Activated effector memory CD4-positive, alpha-beta T cell treated with Interleukin-2 at 50 U/mL for 16 hours (primary cell): ENCODE data around the gene CCDC13.
"Not testable (repeated sequence)": the region's sequence is repeated elsewhere in the genome, so short reads cannot be mapped to it uniquely, and the experiment has no call there.

Experiments used
- DNase-seq: peaks from one replicate; pipeline ENCODE4 v3.0.0-alpha.2; 2020

Gene CCDC13

DNA sequence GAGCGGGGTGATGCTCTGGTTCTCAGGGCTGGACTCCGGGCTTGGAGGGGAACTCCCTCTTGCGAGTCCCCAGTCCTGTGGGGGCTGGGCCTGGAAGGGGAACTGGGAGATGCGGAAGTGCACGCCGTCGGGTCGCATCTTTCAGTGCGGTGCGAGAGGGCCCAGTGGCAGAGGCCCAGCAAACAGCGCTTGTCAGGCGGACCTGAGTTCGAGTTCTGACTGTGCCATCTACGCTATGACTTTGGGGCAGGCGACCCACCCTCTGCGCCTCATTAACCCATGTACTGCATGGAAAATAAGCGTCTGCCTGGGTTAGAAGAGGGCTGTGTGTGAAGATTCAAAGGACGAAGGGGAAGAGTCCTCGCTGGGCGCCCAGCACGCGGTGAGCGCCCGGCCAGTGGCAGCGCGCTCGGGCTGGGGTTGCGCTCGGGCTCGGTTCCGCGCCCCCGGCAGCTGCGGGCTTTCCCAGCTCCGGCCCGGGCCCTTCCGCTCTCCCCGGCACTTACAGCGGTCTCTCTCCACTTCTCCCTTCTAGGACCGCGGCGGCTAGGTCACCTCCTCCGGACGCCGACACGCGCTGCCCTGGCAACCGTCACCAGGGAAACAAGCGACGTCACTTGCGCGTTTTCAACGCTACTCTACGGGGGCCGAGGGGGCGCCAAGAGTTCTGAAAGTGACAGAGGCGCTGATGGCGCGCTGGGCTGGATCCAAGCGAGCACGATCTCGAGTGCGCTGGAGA, at the start of gene CCDC13:
Gene CCDC13 (minus strand): TSS at position 584 of the 739 bp plus-strand sequence. CDS start 14,908 bp downstream, outside the sequence.
- peak; percentile 67 for DNase-seq

GRCh38 chr3:42822828-42823227, 49.8 kb upstream of the CCDC13 start:
- no peak for DNase-seq

GRCh38 chr3:42820746-42821051, 47.6 kb upstream of the CCDC13 start:
- DNase-seq: no peak

GRCh38 chr3:42819351-42819965, 46.4 kb upstream of the CCDC13 start:
- DNase-seq: no peak

DNA sequence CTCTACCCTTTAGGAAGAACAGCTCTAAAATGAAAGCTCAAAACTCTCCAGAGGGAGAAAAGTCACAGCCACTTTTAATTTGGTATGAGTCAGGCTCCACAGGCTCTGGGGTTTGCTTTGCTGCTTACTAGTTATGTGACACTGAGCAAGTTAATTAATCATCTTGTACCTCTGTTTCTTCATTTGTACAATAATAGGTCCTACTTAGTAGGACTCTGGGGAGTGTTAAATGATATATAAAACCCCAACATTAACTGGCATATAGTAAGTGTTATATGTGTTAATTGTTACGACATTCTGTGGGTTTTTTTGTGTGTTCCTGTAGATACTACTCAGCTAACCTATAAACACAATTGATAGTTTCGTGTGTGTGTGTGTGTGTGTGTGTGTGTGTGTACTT, 42.8 kb upstream of the CCDC13 start:
- DNase-seq: no peak

GRCh38 chr3:42814914-42815507, 42.0 kb upstream of the CCDC13 start:
- DNase-seq: no peak

GRCh38 chr3:42814246-42814645, 41.2 kb upstream of the CCDC13 start:
- DNase-seq: no peak

DNA sequence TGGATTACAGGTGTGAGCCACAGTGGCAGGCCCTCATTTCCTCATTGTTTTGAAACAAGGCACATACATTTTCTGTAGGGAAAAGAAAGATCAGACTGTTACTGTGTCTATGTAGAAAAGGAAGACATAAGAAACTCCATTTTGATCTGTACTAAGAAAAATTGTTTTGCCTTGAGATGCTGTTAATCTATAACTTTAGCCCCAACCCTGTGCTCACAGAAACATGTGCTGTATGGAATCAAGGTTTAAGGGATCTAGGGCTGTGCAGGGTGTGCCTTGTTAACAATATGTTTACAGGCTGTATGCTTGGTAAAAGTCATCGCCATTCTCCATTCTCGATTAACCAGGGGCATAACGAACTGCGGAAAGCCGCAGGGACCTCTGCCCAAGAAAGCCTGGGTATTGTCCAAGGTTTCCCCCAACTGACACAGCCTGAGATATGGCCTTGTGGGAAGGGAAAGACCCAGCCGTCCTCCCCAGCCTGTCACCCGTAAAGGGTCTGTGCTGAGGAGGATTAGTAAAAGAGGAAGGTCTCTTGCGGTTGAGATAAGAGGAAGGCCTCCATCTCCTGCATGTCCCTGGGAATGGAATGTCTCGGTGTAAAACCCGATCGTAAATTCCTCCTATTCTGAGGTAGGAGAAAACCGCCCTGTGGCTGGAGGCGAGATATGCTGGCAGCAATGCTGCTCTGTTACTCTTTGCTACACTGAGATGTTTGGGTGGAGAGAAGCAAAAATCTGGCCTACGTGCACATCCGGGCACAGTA, 38.2 kb upstream of the CCDC13 start:
- not testable (repeated sequence) for DNase-seq

- not testable (repeated sequence) for DNase-seq
Measured at GRCh38 chr3:42810706-42811105, 37.7 kb upstream of the CCDC13 start.

- no peak for DNase-seq
Measured at GRCh38 chr3:42809202-42809601, 36.1 kb upstream of the CCDC13 start, which contains the start of gene ACKR2. ACKR2 (plus strand) TSS chr3:42809445; CDS start chr3:42864503, 55,058 bp downstream.

- DNase-seq: no peak
Measured at GRCh38 chr3:42807929-42808328, 34.9 kb upstream of the CCDC13 start.

DNA sequence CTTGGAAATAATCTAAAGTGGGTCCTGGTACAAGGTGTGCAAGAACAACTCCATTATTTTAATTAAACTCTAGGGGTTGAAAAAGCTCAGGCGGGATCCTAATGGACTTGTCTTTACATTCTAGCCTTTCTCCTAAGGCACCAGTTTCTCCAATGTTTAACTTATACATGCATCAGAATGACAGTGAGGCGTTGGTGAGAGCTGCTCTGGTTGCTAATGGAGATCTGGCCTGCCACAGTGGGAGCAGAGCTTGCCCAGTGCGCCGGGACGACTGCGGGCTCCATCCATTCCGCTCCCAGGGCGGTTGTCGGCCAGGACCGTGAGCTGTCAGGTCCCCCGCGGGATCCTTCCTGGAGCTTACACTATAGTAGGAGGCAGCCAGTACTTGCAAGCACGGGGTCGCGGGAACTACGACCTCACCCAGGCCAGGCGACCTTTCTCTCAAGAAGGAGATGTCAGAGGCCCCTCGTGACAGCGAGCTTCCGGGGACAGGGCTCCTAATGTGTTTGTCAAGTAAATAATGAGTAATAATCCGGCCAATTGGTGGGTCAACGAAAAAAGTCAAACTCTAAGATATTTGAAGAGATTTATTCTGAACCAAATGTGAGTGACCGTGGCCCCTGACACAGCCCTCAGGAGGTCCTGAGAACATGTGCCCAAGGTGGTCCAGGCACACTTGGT, 32.2 kb upstream of the CCDC13 start:
- DNase-seq: no peak

- no peak for DNase-seq
Measured at GRCh38 chr3:42804831-42805132, 31.7 kb upstream of the CCDC13 start.

DNA sequence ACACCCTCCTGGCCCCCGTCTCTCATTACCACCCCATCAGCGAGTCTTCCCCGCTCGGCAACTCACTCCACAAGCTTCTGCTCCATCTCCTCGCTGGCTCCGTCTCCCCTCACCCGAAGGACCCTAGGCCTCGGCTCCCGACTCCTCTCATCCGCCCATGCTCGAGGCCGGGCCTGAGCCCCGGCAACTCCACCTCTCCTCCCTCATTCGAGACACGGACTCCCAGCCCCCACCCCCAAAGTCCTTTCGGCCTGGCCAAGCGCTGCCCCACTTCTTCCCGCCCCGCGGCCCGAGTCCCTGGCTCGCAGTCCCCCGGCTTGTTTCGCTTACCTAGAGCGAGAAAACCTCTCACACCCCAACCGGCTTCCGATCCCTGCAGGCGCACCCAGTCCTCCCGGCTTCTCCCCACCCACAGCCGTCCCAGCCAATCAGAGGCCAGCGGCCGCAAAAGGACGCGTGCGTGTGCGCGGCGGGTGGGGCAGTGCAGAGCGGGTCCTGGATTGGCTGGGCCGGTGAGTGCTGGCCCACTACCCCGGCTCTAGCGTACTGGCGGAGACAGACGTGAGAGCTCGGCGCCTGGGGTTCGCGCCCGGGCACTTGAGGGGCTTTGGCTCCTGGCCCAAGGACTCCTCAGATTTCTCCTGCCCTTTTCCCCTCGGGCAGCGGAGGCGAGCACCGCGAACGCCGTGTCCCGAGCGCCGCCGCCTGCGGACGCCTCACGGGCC, 31.2 kb upstream of the CCDC13 start, which contains the start of gene HIGD1A:
Gene HIGD1A (minus strand): TSS at position 385 of the 725 bp plus-strand sequence. CDS start 10,237 bp downstream, outside the sequence.
- peak; percentile 88 for DNase-seq

DNA sequence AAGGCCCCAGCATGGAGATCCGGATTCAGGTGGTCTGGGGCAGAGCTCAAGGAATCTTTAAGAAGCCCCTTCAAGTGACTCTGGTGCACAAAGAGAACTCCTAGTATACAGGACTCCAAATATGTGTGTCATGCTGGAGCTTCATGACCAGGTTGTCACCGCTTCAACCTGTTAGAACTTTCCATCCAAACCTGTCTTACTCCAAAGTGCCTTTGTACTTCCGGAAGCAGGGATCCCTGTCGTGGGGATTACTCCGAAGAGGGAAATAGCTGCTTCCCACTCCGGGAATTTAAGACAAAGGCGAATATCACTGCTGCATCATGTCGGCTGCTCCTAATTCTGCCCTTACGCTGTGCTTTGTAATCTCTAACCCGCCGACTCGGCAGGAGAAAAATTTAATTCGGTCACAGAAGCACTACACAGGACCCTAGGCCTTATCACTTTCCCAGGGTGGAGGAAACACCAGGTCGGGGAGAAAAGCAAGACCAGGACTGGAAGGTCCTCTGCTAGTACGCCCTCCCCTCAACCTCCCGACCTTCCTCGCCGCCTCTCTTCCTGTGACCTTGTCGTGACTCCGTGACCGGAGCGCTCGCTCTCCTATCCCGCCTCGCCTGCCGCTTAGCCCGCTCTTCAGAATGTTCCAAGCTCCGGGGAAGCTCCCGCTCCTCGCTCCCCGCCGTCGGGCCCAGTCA, 30.5 kb upstream of the CCDC13 start:
- no peak for DNase-seq

DNA sequence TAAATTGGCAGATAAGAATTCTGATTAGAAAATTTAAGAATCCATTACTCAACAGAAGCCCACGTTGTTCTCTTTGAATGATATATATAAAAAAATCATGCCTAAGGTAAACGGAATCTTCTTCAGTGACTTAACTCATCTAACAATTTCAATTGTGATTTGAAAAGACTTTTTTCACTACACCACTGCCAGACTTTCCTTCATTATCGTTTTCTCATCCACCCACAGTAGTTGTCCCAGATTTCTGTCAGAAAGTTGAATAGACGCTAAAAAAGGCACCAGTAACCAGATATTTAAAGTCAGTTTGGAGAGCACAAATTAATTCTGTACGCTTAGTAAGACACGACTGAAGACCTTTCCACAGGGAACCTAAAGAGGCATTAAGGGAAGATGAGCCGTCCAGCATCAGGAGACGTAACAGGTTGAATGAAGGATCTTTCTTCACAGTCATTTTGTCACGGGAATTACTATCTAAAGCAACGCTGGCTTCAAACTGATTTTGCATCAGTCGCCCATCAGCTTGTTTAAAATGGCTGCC, 29.9 kb upstream of the CCDC13 start:
- no peak for DNase-seq

GRCh38 chr3:42801784-42802183, 28.7 kb upstream of the CCDC13 start:
- DNase-seq: no peak

GRCh38 chr3:42801048-42801620, 28.1 kb upstream of the CCDC13 start:
- no peak for DNase-seq

DNA sequence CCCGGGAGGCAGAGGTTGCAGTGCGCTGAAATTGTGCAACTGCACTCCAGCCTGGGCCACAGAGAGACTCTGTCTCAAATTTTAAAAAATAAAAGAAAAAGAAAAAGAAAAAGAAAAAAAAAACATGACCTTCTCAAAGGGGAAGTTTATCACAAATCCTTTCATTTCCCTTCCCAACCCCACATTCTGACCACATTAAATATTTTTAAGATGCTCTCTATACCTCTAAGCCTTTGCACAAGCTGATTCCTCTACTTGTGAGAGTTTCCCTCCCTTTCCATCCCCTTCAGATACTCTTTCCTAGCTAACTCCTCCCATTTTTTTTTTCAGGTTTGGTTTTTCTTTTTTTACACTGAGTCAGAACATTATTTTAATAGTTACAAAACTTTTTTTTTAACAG, 27.2 kb upstream of the CCDC13 start:
- no peak for DNase-seq

GRCh38 chr3:42799376-42799775, 26.3 kb upstream of the CCDC13 start:
- DNase-seq: no peak

DNA sequence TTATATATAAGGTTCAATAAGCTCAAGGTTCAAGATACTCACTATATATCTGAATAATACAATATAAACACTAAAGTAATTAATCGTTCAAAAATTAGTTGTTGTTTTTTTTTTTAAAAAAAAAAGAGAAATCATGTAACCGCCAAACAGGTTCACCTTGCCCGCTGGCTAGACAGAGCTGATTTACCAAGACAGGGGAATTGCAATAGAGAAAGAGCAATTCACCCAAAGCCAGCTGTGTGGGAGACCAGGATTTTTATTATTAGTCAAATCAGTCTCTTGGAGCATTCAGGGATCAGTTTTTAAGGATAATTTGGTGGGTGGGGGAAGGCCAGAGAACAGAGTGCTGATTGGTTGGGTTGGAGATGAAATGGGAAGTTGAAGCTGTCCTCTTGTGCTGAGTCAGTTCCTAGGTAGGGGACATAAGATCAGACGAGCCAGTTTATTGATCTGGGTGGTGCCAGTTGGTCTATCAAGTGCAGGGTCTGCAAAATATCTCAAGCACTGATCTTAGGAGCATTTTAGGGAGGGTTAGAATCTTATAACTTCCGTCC, 23.4 kb upstream of the CCDC13 start:
- DNase-seq: no peak
